Activated CD4-positive, CD25-positive, alpha-beta regulatory T cell treated with anti-CD3 and anti-CD28 coated beads, Interleukin-2, amount 50 U/mL, for 24 hours (primary cell): ENCODE measurements around the gene OSBP2.

Experiments used
- ATAC-seq, 2 donors: fragments of 150-1000 bp; cut with Tn5 transposase; one replicate each; pipeline ENCODE4 v1.10.0; 2021; ENCODE audit warnings: mild to moderate bottlenecking in 1 of 2, moderate library complexity in 1 of 2

The OSBP2 gene

DNA sequence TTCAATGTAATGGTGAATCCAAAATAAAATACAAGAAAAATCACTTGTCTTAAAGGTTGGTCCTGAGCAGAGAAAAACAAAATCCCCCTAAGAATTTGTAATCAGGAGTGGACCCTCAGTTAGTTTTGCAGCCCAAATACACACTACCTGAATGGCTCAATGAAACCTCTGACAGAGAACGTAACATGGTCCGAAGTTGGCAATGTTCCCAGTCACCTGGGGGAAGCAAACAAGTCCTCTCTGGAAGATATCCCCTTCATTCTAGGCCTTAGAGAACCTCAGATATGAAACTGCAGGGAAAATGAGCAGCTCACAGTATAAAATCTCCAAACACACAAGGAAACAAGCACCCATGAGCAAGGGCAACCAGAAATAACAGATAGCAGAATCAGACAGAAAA lies 215.7 kb downstream of the OSBP2 start:
- no peak for ATAC-seq

DNA sequence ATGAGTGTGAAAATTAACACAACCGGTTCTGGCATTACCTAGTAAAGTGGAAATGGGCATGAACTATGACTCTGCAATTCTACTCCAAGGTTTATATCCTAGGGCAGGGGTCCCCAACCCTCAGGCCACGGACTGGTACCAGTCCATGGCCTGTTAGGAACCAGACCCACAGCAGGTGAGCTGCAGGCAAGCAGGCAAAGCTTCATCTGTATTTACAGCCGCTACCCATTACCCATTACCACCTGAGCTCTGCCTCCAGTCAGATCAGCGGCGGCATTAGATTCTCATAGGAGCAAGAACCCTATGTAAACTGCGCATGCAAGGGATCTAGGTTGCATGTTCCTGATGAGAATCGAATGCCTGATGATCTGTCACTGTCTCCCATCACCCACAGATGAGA lies 224.1 kb downstream of the OSBP2 start:
- ATAC-seq: no peak

DNA sequence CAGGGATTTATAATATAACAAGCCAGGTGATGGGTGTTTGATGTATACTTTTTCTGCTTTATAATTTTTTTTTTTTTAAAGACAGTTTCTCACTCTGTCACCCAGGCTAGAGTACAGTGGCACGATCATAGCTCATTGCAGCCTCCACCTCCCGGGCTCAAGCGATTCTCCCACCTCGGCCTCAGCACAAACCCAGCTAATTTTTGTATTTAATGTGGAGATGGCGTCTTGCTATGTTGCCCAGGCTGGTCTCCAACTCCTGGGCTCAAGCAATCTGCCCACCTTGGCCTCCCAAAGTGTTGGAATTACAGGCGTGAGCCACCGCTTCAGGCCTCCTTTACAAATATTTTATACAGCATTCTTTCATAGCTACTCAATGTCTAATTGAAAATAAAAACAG lies 225.3 kb downstream of the OSBP2 start:
- ATAC-seq: no peak

DNA sequence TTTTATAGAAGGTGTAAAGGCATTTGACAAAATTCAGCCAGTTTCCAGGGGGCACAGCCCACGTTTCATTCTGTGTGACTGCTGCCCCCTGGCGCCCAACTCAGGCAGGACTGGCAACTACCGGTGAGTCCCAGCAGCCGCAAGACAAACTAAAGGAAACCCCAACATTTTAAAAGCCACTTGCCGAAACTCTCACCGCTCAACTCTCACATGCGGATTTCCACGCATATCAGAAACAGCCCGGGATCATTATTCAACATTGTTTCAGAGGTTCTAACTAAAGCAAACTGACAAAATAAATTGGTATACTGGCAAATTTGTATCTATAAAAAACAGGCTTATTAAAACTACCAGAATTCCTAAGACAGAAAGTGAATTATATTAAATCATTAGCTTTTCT lies 225.7 kb downstream of the OSBP2 start:
- ATAC-seq: peak; percentile 61 to 73

DNA sequence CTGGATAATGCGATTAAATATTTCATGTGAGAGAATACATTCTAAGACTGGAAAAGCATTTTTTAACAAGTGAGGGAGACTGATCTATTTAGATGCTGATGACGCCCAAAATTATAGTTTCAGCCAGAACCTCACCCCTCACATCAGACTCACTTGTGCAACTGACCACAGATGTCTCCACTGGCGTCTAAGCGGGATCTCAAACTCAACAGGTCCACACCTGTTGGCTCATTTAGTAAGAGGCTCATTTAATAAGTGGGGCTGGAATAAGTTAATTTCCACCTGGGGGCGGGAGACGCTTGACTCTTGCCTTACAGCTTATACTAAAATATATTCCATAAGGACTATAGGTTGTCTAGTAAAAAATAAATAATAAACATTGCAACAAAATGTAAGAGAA lies 226.4 kb downstream of the OSBP2 start:
- no peak for ATAC-seq

DNA sequence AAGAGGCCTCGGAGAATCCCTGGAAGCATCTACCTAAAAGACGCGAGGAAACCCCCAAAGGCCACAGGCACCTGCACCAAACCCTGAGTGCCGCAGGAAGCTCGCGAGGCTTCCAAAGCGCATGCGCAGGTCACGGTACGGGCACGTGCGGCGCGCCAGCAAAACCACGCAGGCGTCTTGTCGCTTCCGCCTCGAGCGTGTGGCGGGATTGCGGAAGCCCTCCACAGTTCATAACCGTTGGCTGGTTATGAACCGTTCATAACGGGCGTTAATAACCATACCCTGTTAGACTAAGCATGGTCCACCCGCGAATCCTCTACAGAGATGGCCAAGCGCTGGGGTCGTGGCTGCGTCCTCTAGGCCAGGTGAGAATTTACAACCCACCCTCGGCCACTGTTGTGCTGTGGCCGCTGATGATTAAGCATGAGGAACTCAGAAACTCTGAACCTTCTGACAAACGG lies 227.5 kb downstream of the OSBP2 start:
- peak; percentile 68 to 77 for ATAC-seq

DNA sequence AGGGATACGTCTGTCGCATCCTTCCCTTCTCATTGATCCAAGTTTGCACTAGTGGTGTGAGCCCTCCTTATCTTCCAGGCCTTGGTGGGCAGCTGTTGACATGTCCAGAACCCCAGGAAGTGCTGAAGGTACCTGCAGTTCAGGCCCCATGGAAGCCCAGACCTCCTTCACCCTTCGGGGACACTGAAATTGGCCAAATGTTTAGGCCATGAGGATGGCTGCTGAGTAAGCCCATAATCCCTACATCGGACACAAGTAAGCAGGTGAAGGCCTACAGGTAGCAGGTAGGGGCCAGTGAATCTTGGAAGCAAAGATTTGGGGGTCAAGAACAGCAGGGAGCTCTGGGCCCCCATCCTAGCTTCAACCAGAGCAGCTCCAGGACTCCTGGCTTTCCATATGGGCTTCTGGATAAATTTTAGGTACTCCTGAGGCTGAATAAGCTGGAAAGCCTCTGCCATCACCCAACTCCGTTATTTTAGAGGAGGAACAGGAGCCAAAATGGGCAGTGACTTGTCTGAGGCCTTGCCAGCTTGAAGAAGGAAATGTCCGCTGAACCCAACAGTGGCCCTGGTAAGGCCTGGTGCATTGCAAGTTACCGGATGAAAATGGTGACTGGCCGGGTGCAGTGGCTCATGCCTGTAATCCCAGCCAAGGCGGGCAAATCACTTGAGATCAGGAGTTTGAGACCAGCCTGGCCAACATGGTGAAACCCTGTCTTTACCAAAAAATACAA lies 228.7 kb downstream of the OSBP2 start:
- ATAC-seq: no peak

DNA sequence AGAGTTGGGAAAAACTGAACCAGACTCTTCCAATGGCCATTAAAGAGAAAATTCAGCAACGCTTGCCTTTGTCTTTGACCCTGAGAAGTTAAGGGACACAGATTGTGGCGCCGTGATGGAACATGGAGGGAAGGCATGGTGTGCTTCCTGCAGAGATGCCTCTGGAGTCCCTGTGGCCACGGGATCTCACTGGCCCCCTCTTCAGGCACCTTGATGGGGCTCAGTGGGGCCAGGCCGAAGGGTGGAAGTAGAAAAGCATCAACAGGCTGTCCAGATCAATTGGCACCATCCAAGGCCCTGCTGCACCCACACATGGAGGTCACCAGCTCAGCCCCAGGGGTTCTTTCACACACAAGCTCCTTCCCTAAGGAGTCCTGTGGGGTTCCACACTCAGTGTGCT lies 231.0 kb downstream of the OSBP2 start:
- ATAC-seq: no peak

DNA sequence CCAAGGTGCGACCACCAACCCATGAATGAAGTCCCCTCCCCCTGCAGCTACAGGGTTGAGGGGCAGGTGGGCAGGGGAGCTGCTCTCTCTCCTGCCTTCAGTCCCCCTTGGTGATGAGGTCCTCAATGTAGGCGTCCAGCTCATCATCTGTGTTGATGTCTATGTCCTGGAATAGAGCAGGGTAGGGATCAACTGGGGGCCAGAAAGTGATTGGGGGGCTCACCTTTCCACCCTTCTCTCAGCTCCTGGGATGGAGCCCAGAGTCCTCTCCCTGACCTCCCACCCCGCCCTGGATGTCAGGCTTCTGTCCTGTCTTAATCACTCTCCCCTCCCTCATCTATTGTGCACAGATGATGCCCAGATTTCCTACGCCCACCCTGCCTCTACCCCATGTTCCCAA lies 232.0 kb downstream of the OSBP2 start:
- ATAC-seq: no peak

DNA sequence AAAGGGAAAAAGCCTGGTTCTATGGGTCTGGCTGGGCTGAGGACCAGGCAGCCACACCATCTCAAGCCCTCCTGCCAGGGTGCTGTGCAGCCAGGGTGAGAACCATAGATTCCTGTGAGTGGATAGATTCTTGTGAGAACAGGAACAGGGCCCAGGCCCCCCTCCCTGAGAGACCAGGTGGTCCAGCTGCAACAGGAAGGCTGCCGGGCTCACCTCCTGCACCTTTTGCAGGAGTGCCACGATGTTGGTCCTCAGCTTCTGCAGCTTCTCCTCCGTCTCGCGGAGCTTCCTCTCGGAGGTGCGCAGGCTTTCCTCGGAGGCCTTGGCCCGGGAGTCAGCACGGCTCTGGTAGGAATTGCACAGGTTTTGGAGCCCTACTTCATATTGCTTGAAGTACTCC lies 233.1 kb downstream of the OSBP2 start:
- no peak for ATAC-seq

DNA sequence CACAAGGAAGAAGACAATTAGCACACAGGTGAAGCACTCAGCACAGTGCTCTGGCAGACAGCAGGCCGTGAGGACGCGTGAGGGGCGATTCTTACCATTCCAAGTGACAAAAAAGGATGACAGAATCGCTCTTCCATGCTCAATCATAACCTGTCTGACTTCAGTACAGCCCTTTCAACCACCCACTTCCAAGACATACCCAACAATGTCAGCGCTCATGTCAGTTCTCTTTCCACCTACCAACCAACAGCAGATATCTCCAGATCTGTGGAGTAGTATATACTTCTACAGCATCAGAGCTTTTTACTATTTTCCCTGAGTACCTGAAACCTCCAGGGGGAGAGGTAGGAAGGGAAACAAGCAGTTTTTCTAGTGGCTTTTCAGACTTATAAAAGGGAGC lies 233.7 kb downstream of the OSBP2 start:
- ATAC-seq: no peak

DNA sequence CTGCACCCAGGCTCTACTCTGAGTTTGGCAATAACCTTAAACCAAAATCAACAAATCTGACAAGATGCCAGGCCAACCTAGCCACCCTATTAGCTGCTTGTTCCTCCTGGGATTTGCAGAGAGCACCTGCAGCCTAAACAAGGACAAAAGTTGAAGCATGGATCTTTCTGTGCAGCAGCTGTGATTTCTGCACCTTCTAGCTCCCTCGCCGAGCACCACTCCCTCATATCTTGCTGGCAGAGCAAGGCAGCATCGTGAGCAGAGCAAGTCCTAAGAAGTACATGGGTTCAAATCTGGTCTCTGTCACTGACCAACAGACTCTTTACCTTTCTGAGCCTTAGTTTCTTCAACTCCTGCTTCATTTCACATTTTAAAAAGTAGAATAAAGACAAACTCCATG lies 235.6 kb downstream of the OSBP2 start:
- ATAC-seq: no peak

DNA sequence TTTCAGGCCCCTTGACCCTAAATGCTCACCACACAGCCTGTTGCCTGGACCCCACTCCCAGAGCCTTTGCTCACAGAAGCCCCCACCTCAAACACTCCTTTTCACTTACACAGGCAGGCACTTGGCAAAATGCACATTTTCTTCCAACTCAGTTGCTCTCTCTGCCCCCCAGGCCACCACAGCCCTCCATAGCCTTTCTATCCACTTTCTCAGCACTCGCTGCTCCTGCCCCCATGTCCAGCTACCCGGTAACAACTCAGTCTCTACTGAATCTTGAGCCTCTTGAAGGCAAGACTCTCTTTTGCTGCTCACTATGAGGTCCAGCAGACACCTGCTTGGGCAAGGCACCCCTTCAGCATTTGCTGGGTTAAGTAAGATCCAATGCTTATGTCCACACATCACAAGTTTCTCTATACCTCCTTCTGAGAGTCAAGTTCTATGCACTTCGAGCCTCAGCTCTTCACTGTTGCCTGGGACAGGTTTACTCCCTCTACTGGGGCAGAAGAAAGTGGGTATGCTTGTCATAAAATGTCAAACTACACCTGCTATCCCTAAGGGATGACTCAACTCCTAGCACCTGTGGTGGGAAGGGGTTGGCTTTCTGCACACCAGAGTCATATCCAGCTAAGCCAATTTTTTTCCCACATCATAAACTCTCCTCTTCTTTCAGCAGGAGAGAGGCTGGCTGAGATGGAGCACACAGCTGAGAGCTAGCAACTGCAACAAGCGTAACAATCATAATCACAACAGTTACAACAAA lies 237.0 kb downstream of the OSBP2 start:
- ATAC-seq: no peak

DNA sequence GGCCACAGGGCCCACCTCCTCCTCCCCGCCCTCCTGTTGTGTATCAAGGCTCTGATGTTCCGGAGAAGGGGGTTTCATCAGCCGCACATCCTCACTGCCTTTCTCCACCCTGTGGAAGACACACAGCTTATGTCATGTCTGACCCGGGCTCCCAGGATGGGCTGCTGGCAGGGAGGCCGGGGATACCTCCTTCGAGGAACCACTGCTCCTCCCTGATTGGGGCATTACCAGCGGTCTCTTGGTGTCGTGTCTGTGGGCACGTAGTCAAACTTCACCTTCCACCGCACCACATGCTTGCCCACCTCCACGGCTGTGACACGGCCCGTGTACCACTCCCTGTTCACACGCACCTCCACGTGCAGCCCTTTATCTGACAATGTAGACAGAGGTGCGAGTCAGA lies 238.0 kb downstream of the OSBP2 start:
- ATAC-seq: no peak

DNA sequence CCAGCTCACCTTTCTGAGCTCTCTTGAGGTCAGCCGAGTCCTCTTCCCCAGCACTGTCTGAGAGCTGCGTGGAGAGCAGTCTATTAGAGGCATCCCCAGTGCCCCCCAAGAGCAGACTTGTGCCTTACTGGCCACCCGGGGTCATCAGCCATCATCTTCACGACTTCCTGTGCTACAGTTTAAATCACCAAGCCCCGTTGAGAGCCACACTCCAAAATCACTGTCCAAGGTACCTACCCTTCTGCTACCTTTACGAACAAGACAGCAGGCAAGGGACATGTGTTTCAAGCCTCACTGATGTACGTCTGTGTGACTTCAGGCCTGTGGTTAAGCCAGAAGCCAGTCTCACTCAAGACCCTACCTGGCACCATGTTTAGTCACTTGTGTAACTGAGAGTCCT lies 238.8 kb downstream of the OSBP2 start:
- no peak for ATAC-seq

DNA sequence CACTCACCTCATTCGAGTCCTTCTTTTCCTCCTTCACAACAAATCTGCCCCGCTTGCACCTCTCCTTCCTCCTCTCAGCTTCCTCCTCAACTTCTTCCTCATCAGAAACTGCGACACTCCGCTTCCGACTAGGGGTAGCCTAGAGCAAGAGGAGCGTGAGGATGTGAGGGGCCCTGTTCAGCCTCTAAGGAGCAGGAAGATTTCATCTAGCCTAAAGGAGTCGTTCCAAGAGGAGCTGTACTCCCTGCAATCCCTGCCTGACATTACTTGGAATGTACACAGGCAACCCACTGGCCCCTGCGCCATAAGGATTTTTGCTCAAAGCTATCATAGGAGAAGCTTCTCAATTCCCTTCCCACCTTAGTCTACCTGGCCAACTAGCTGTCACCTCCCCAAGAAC lies 239.4 kb downstream of the OSBP2 start:
- ATAC-seq: no peak

DNA sequence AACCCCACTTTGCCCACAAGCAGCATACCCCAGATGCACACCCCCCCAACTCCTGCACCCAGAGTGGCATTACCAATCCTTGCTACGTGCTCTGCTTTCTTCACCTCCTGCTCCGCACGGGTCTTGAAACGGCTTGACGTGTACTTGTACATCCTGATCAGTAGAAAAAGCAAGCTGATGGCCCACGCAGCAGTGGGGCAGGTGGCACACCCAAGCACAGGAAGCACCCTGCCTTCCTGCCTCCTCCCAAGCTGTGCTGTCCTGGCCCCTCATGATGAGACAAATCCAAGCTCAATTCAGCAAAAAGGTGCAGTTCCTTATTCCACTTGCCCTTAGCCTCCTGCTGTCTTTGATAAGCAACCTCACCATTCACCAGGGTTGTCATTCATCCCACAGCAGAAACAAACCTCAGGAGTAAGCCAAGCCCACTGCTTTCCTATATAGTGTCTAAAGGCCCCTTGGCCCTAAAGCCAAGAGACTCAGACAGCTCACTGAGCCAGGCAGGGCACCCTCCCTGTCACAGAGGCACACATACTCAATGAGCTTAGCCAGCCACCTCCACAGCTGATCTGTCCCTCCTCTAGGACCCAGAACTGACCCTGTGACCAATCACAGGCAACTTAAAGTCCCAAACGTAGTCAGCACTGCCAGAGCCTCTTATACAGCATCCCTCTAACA lies 246.2 kb downstream of the OSBP2 start:
- peak; percentile 65 to 74 for ATAC-seq

DNA sequence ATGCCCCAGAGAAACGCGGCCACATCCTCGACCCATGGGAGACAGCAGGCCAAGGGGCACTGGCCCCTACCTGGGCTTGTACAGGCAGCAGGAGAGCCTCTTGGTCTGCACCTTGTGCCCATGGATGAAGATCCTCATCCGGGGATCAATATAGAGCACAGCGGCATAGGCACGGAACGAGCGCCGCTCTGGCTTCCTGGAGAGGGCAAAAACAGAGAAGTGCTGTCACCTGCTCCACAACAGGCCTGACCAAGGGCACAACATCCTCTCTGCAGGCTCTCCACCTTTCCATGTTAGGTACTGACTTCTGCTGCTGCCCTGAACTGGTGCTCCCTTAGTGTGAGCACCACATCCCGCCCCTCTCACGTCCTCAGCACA lies 246.7 kb downstream of the OSBP2 start:
- ATAC-seq: peak; percentile 15 to 21

DNA sequence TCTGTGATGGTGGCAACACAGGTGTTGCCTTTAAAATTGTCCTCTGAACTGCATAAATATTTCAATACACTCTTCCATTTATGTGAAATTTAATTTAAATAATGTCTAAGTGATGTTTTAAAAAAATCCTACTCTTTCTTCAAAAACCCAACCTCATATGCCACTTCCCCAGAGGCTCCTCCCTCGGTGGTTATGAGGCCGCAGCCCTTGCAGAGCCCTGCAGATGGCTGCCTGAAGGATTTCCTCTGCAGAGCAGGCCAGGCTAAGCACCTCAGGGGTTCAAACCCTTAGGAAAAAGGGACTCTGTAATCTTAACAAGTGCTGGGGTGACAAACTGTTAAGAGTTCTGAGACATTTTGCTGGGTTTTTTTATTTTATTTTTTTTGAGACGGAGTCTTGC lies 248.7 kb downstream of the OSBP2 start:
- ATAC-seq: peak in 1 of 2 donors; percentile 52

DNA sequence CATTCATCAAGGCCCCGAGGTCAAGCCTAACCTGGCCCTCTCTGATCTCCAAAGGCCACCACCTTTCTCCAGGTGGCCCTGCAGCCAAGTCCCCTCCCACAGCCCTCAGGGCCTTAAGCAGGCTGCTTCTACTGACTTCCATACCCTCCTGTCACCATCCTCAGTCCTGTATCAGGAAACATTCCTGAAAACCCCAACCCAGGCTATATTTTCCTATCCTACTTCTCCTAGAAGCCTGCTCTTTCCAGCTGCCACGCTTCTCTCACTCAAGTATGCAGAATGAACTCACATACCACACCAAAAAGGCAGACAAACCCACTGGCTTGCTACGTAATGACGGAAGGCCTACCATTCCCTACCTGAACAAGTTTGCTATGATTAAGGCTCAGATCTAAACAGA lies 250.3 kb downstream of the OSBP2 start:
- ATAC-seq: no peak

DNA sequence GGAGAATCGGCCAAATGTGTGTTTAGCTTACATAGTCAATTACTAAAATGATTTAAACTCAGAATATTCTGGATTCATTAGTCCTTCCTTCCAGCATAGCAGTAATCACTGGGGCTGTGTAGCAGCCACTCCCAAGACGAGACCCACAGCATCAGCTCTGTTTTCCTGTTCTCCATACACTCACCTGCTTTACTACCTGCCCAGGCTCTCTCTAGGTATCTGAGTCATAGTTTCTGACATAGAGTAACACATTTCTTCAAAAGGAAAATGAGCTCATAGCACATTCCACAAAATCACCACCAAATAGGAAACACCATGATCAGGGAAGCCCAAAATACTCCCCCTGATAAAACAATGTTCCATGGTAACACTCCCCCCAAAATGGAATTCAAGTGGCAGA lies 251.0 kb downstream of the OSBP2 start:
- ATAC-seq: no peak

DNA sequence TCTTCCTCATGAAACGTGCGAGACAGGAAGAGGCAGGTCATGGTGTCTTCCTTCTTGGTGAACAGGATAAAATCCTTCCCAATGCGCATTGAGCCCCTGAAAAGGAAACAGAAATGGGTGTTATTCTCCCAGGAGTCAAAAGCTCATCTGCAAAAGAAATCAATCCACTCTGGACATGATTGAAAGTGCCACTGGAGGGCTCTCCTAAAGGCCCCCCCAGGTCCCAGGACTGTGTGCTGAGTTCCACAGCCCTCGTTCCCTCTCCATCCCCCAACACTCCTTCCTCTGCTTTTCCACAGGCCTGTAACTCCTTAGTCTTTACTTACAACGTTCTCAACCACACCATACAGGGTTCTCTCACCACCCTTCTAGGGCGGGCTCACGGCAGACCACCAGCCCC lies 251.7 kb downstream of the OSBP2 start:
- no peak for ATAC-seq

DNA sequence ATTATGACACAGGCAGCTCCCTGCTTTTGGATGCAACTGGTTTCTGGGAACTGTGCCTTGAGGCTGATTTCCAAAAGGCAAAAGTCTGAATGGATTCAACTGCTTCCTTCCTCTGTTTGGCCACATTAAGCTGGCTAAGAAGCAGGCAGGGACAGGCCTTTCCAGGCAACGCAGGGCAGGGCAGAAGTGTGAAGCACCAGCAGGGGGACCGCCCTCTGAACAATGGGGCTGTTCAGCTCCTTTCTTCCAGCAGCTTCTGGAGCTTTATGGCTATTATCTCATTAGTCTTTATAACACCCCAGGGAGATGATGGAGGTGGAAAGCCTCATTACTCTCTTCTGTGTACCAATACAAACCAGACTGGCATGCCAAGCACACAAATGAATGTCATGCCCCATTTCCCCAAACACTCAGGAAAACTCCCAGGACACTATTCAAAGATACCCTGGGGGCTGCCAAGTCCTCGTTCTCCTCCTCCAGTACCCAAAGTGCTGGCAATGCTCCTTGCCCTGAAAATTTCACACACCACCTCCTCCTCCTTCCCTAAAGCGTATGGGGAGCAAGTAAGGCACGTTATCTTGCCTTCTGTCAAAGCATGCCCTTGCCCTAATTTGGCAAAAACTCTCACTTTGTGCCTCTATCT lies 252.6 kb downstream of the OSBP2 start:
- ATAC-seq: no peak
